ENCODE measurements around the gene MBNL1.
A peak's percentile ranks its signal among the peaks of the same experiment; 100 is the strongest.

The MBNL1 gene

GRCh38 chr3:152447511-152447910 lies 178.8 kb downstream of the MBNL1 start:
- no peak for DNase-seq (ENCODE audit: low read depth in 2 of 2)

- no peak for DNase-seq (ENCODE audit: low read depth in 2 of 2)
Observed at GRCh38 chr3:152448091-152448490, 179.4 kb downstream of the MBNL1 start.

GRCh38 chr3:152452318-152452717 lies 183.6 kb downstream of the MBNL1 start:
- no peak for DNase-seq (ENCODE audit: low read depth in 2 of 2)

GRCh38 chr3:152454076-152454875 lies 185.5 kb downstream of the MBNL1 start:
- DNase-seq (ENCODE audit: low read depth in 2 of 2): no peak

GRCh38 chr3:152455989-152456388 lies 187.3 kb downstream of the MBNL1 start:
- DNase-seq (ENCODE audit: low read depth in 2 of 2): no peak

- no peak for DNase-seq (ENCODE audit: low read depth in 2 of 2)
Observed at GRCh38 chr3:152457500-152458375, 189.0 kb downstream of the MBNL1 start.

GRCh38 chr3:152458376-152459117 lies 189.8 kb downstream of the MBNL1 start:
- peak in 1 of 2 donors; percentile 15 for DNase-seq (ENCODE audit: low read depth in 2 of 2)

GRCh38 chr3:152459118-152459515 lies 190.4 kb downstream of the MBNL1 start:
- no peak for DNase-seq (ENCODE audit: low read depth in 2 of 2)

GRCh38 chr3:152459572-152459971 lies 190.8 kb downstream of the MBNL1 start:
- DNase-seq (ENCODE audit: low read depth in 2 of 2): no peak

GRCh38 chr3:152460936-152461335 lies 192.2 kb downstream of the MBNL1 start:
- DNase-seq (ENCODE audit: low read depth in 2 of 2): no peak

- DNase-seq (ENCODE audit: low read depth in 2 of 2): no peak
Observed at GRCh38 chr3:152461460-152461859, 192.7 kb downstream of the MBNL1 start.

- no peak for DNase-seq (ENCODE audit: low read depth in 2 of 2)
Observed at GRCh38 chr3:152466784-152467183, 198.1 kb downstream of the MBNL1 start.

GRCh38 chr3:152469248-152470025 lies 200.7 kb downstream of the MBNL1 start:
- DNase-seq (ENCODE audit: low read depth in 2 of 2): no peak

- no peak for DNase-seq (ENCODE audit: low read depth in 2 of 2)
Observed at GRCh38 chr3:152470095-152470494, 201.4 kb downstream of the MBNL1 start.

- no peak for DNase-seq (ENCODE audit: low read depth in 2 of 2)
Observed at GRCh38 chr3:152470893-152471292, 202.2 kb downstream of the MBNL1 start.

- DNase-seq (ENCODE audit: low read depth in 2 of 2): peak; percentile 42 to 57
Observed at GRCh38 chr3:152471814-152472671, 203.3 kb downstream of the MBNL1 start.

GRCh38 chr3:152472672-152472954 lies 203.9 kb downstream of the MBNL1 start:
- DNase-seq (ENCODE audit: low read depth in 2 of 2): no peak

GRCh38 chr3:152474585-152474984 lies 205.9 kb downstream of the MBNL1 start:
- DNase-seq (ENCODE audit: low read depth in 2 of 2): no peak

- no peak for DNase-seq (ENCODE audit: low read depth in 2 of 2)
Observed at GRCh38 chr3:152477422-152477821, 208.7 kb downstream of the MBNL1 start.

GRCh38 chr3:152480282-152480953 lies 211.7 kb downstream of the MBNL1 start:
- DNase-seq (ENCODE audit: low read depth in 2 of 2): no peak
